Mesothelial cell of epicardium (in vitro differentiated cells): ENCODE data around the gene ZNF274. TPM values are rescaled to one million over a fixed set of nuclear protein-coding genes. Genes with fewer than 3 reads are reported as not detected.

ENCODE experiments used
- DNase-seq, 2 experiments: peaks; one replicate each; pipeline ENCODE4 v3.0.0; 2021; ENCODE audit warnings: low spot score in 2 of 2; ENCODE audit not compliant: unreplicated experiment in 2 of 2
- H3K27ac Mint-ChIP-seq: 2 replicates; pipeline ENCODE4 v1.8.0; 2021; ENCODE audit warnings: mixed read lengths
- H3K27me3 Mint-ChIP-seq: 2 replicates; pipeline ENCODE4 v1.8.0; 2021; ENCODE audit warnings: low read depth, mixed read lengths
- H3K36me3 Mint-ChIP-seq: 2 replicates; pipeline ENCODE4 v1.8.0; 2021; ENCODE audit warnings: mixed read lengths
- H3K4me1 Mint-ChIP-seq: 2 replicates; pipeline ENCODE4 v1.8.0; 2021; ENCODE audit warnings: mixed read lengths
- H3K4me3 Mint-ChIP-seq: 2 replicates; pipeline ENCODE4 v1.8.0; 2021; ENCODE audit warnings: mild to moderate bottlenecking, moderate library complexity, mixed read lengths
- H3K9me3 Mint-ChIP-seq: 2 replicates; pipeline ENCODE4 v1.8.0; 2021; ENCODE audit warnings: mixed read lengths
- CTCF ChIP-seq: fragments of 200-600 bp; sonication (generic); IDR thresholded peaks from one replicate; pipeline ENCODE4 v1.5.0; 2021; ENCODE audit warnings: antibody characterized with exemption; ENCODE audit not compliant: unreplicated experiment
- total RNA-seq: library from RNA; stranded (reverse); gene quantifications from 3 replicates; pipeline ENCODE4 v1.2.1, GENCODE V29; 2021

Gene ZNF274
- total RNA-seq, 1 donor from 2014 or later, result 27.9 TPM

DNA sequence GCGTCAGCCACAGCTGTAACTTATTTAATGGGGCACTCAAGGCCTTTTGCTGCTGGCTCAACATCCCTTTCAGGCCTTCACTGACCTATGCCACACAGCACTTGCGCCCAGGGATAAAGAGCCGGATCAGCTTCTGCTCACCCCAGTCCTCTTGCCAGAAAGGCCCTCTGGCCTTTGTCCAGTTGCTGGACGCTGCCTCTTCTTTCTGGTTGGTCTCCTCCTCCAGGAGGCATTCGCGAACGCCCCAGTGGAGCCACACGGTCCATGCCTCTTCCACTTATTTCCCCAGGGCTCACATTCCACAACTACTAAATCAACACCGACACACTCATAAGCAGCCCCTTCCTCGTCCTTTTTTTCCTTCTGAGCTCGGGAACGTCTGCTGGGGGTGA is 28.6 kb upstream of the ZNF274 start:
- Mint-ChIP-seq H3K4me3 (peak overlapping the region; percentile 87), H3K36me3 (peaks cover 21% of the 10 kb centered on the region), H3K4me1 (peaks cover 13% of the 10 kb centered on the region), H3K27ac (peak overlapping the region; percentile 98), H3K27me3 (no peaks in the 10 kb centered on the region), H3K9me3 (peaks cover 20% of the 10 kb centered on the region)
- no peak for DNase-seq
- no peak for TF ChIP-seq CTCF

DNA sequence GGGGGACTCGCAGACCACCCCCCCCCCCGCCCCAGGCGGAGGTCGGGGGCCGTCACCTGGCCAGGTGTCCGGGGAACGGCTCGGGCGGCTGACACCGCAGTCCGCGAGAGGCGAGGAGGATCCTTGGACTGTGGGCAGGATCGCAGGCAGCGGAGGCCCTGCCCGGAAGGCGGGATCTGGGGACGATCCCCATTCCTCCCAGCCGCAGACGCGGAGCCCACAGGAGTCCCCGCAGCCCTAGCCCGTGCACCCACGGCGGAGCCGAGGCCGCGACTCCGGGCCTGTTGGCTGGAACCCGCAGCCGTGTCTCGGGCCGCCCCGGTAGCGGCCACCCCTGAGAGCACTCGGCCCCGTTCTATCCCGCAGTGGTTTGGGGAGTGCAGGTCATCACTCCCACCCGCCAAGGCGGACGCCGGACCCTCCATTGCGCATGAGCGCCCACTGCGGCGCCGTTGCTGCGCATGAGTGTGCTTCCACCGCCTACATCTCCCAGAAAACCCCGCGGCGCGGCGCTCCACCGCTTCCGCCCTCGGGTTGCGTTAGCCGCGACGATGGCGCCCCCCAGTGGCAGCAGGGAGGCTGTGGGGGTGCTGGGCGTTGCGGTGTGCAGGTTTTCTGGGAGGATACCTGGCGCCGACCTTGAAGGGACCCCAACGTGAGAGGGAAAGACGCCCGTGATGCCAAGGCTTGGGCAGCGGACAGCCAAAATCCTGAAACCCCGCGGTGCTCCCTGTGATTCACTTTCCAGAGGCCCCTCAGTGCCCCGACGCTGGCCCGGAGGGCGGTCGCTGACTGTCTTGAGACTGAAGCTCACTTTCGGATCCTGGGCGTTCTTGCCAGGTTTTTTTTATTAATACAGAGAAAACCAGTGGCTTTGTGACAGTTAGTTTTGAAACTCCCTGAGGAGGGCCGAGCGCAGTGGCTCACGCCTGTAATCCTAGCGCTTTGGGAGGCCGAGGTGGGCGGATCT is 27.9 kb upstream of the ZNF274 start:
- Mint-ChIP-seq H3K4me3 (peak overlapping the region; percentile 87), H3K36me3 (peaks cover 16% of the 10 kb centered on the region), H3K4me1 (peaks cover 8% of the 10 kb centered on the region), H3K9me3 (peaks cover 15% of the 10 kb centered on the region), H3K27ac (peak overlapping the region; percentile 98), H3K27me3 (no peaks in the 10 kb centered on the region)
- TF ChIP-seq CTCF, result peak; percentile 96
- peak; percentile 99 for DNase-seq

DNA sequence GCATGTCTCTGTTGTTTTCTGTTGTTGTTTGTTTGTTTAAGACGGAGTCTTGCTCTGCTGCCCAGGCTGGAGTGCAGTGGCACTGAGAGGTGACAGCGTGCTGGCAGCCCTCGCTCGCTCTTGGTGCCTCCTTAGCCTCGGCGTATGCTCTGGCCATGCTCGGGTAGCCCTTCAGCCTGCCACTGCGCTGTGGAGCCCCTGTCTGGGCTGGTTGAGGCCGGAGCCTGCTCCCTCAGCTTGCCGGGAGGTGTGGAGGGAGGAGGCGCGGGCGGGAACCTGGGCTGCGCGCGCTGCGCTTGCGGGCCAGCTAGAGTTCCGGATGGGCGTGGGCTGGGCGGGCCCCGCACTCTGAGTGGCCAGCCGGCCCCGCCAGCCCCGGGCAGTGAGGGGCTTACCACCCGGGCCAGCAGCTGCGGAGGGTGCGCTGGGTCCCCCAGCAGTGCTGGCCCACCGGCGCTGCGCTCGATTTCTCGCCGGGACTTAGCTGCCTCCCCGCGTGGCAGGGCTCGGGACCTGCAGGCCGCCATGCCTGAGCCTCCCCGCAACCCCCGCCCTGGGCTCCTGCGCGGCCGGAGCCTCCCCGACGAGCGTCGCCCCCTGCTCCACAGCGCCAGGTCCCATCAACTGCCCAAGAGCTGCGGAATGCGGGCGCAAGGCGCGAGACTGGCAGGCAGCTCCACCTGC is 25.7 kb upstream of the ZNF274 start:
- no peak for TF ChIP-seq CTCF
- no peak for DNase-seq
- H3K4me1 Mint-ChIP-seq, result peaks cover 5% of the 10 kb centered on the region
- no peak overlapping the region for H3K27ac Mint-ChIP-seq
- no peaks in the 10 kb centered on the region for H3K27me3 Mint-ChIP-seq
- H3K36me3 Mint-ChIP-seq, result peaks cover 11% of the 10 kb centered on the region
- no peak overlapping the region for H3K4me3 Mint-ChIP-seq
- H3K9me3 Mint-ChIP-seq, result peaks cover 11% of the 10 kb centered on the region

- Mint-ChIP-seq H3K27ac (no peak overlapping the region), H3K36me3 (peaks cover 13% of the 10 kb centered on the region), H3K9me3 (peaks cover 47% of the 10 kb centered on the region), H3K27me3 (no peaks in the 10 kb centered on the region), H3K4me1 (no peaks in the 10 kb centered on the region), H3K4me3 (no peak overlapping the region)
- no peak for TF ChIP-seq CTCF
- no peak for DNase-seq
Measured at GRCh38 chr19:58166268-58166667, 16.6 kb upstream of the ZNF274 start.

- H3K4me3 Mint-ChIP-seq, result no peak overlapping the region
- no peak for DNase-seq
- H3K27me3 Mint-ChIP-seq, result no peaks in the 10 kb centered on the region
- no peak for TF ChIP-seq CTCF
- no peaks in the 10 kb centered on the region for H3K4me1 Mint-ChIP-seq
- peaks cover 13% of the 10 kb centered on the region for H3K36me3 Mint-ChIP-seq
- peaks cover 45% of the 10 kb centered on the region for H3K9me3 Mint-ChIP-seq
- no peak overlapping the region for H3K27ac Mint-ChIP-seq
Measured at GRCh38 chr19:58166708-58167280, 16.1 kb upstream of the ZNF274 start.
